Right forelimb (tissue), 1 donor: Measurements from ENCODE around the gene PCDHGB5.
"Not testable (repeated sequence)": the region's sequence is repeated elsewhere in the genome, so short reads cannot be mapped to it uniquely, and the experiment has no call there.

ENCODE experiments used
- DNase-seq: peaks from one replicate; pipeline ENCODE4 v3.0.0-alpha.2; 2018

The PCDHGB5 gene

DNA sequence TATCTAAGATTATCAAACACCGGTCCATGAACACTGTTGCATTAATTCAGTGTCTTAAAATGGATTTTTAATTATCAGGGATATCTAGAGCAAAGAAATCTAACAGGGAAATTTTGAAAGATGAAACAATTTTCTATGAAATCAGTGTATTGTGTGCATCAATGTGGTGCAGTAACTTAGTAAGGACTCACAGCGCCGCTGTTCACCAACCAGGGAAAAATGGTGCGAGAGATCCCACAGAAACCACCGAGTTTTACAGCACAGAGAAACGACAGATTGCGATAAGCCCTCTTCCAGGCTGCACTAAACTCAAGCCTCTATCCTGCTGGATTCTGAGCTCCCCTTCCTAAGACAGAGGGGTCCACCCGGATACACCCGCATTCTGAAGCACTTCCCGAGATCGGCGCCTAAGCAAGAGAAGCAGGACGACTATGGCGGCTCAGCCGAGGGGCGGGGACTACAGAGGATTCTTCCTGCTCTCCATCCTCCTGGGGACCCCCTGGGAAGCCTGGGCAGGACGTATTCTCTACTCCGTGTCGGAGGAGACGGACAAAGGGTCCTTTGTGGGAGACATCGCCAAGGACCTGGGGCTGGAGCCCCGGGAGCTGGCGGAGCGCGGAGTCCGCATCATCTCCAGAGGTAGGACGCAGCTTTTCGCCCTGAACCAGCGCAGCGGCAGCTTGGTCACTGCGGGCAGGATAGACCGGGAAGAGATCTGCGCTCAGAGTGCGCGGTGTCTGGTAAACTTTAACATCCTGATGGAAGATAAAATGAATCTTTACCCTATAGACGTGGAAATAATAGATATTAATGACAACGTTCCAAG lies 15.1 kb upstream of the PCDHGB5 start, which contains the start of gene PCDHGA7:
Gene PCDHGA7 (plus strand): TSS at position 274 of the 826 bp plus-strand sequence. CDS start 158 bp downstream, at position 432.
- DNase-seq = no peak

DNA sequence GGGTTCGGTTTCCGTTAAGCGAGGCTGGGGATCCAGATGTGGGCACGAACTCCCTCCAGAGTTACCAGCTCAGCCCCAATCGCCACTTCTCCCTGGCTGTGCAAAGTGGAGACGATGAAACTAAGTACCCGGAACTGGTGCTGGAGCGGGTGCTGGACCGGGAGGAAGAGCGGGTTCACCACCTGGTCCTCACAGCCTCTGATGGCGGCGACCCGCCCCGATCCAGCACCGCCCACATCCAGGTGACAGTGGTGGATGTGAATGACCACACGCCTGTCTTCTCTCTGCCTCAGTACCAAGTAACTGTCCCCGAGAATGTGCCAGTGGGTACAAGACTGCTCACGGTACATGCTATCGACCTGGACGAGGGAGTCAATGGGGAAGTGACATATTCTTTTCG lies 14.4 kb upstream of the PCDHGB5 start:
- DNase-seq = no peak

DNA sequence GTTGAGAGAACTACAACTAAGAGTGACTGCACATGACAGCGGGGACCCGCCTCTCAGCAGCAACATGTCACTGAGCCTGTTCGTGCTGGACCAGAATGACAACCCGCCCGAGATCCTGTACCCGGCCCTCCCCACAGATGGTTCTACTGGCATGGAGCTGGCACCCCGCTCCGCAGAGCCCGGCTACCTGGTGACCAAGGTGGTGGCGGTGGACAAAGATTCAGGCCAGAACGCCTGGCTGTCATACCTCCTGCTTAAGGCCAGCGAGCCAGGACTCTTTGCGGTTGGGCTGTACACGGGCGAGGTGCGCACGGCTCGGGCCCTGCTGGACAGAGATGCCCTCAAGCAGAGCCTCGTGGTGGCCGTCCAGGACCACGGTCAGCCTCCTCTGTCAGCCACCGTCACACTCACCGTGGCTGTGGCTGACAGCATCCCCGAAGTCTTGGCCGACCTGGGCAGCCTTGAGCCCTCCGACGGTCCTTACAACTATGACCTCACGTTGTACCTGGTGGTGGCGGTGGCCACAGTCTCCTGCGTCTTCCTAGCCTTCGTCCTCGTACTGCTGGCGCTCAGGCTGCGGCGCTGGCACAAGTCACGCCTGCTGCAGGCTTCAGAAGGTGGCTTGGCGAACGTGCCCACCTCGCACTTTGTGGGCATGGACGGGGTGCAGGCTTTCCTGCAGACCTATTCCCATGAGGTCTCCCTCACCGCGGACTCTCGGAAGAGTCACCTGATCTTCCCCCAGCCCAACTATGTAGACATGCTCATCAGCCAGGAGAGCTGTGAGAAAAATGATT lies 13.1 kb upstream of the PCDHGB5 start:
- DNase-seq = no peak

DNA sequence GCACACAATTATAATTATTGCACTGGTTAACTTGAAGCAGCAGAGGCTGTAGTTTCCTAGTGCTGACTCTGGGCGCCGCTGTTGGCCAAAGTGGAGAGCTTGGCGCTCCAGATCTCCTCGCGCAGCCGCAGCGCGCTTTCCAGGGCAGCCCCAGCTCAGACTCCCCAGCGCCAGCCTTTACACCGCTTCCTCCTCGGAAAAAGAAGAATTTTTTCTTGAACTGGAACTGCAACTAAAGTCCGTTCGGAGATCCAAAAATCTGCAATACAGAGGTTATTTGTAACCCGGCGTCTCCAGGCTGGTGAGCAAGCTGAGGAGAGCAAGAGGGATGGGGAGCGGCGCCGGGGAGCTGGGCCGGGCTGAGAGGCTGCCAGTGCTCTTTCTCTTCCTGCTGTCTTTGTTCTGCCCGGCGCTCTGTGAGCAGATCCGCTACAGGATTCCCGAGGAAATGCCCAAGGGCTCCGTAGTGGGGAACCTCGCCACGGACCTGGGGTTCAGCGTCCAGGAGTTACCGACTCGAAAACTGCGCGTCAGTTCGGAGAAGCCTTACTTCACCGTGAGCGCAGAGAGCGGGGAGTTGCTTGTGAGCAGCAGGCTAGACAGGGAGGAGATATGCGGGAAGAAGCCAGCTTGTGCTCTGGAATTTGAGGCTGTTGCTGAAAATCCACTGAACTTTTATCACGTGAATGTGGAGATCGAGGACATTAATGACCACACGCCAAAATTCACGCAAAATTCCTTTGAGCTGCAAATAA lies 10.0 kb upstream of the PCDHGB5 start, which contains the start of gene PCDHGB4:
Gene PCDHGB4 (plus strand): TSS at position 142 of the 755 bp plus-strand sequence. CDS start 187 bp downstream, at position 329.
- not testable (repeated sequence) for DNase-seq

DNA sequence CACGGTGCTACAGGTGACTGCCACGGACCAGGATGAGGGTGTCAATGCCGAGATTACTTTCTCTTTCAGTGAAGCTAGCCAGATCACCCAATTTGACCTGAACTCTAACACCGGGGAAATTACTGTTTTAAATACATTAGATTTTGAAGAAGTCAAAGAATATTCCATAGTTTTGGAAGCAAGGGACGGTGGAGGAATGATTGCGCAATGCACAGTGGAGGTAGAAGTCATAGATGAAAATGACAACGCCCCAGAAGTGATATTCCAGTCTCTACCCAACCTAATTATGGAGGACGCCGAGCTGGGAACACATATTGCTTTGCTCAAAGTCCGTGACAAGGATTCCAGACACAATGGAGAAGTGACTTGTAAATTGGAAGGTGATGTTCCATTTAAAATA lies 9.1 kb upstream of the PCDHGB5 start:
- no peak for DNase-seq

DNA sequence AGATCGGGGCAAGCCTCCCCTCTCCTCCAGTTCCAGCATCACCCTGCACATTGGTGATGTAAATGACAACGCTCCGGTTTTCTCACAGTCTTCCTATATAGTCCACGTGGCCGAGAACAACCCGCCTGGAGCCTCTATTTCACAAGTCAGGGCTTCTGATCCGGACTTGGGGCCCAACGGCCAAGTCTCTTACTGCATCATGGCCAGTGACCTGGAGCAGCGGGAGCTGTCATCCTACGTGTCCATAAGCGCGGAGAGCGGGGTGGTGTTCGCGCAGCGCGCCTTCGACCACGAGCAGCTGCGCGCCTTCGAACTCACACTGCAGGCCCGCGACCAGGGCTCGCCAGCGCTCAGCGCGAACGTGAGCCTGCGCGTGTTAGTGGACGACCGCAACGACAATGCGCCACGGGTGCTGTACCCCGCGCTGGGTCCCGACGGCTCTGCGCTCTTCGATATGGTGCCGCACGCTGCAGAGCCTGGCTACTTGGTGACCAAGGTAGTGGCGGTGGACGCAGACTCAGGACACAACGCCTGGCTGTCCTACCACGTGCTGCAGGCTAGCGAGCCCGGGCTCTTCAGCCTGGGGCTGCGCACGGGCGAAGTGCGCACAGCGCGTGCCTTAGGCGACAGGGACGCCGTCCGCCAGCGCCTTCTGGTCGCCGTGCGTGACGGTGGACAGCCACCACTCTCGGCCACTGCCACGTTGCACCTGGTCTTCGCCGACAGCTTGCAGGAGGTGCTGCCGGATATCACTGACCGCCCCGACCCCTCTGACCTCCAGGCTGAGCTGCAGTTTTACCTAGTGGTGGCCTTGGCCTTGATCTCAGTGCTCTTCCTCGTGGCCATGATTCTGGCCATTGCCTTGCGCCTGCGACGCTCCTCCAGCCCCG lies 8.3 kb upstream of the PCDHGB5 start:
- DNase-seq = no peak

DNA sequence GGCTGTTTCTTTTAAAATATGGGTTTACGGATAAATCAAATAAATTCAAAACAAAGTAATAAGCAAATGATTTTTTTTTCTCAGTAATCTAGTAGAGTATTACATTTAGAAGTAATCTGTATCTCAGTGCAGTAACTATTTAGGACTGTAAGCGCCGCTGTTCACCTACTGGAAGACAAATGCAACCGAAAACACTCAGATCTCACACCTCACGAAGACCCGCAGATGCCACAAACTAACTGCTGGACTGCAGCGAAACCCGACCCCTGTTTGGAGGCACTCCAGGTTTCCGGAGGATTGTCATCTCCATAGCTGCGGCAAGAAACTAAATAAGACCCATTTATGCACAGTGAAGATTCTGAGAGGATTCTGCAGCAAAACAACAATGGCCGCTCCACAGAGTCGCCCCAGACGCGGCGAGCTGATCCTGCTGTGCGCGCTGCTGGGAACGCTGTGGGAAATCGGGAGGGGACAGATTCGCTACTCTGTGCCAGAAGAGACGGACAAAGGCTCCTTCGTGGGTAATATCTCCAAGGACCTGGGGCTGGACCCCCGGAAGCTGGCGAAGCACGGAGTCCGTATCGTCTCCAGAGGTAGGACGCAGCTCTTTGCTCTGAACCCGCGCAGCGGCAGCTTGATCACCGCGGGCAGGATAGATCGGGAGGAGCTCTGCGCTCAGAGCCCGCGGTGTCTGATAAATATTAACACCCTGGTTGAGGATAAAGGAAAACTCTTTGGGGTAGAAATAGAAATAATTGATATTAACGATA lies 5.1 kb upstream of the PCDHGB5 start, which contains the start of gene PCDHGA8:
Gene PCDHGA8 (plus strand): TSS at position 205 of the 770 bp plus-strand sequence. CDS start 181 bp downstream, at position 386.
- DNase-seq = no peak

DNA sequence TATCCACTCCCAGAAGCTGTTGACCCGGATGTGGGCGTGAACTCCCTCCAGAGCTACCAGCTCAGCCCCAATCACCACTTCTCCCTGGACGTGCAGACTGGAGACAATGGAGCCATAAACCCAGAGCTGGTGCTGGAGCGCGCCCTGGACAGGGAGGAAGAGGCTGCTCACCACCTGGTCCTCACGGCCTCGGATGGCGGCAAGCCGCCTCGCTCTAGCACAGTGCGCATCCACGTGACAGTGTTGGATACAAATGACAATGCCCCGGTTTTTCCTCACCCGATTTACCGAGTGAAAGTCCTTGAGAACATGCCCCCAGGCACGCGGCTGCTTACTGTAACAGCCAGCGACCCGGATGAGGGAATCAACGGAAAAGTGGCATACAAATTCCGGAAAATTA lies 4.5 kb upstream of the PCDHGB5 start:
- no peak for DNase-seq

DNA sequence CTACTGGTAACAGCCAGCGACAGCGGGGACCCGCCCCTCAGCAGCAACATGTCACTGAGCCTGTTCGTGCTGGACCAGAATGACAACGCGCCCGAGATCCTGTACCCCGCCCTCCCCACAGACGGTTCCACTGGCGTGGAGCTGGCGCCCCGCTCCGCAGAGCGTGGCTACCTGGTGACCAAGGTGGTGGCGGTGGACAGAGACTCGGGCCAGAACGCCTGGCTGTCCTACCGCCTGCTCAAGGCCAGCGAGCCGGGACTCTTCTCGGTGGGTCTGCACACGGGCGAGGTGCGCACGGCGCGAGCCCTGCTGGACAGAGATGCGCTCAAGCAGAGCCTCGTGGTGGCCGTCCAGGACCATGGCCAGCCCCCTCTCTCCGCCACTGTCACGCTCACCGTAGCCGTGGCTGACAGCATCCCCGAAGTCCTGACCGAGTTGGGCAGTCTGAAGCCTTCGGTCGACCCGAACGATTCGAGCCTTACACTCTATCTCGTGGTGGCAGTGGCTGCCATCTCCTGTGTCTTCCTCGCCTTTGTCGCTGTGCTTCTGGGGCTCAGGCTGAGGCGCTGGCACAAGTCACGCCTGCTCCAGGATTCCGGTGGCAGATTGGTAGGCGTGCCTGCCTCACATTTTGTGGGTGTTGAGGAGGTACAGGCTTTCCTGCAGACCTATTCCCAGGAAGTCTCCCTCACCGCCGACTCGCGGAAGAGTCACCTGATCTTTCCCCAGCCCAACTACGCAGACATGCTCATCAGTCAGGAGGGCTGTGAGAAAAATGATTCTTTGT lies 3.2 kb upstream of the PCDHGB5 start:
- DNase-seq = not testable (repeated sequence)

DNA sequence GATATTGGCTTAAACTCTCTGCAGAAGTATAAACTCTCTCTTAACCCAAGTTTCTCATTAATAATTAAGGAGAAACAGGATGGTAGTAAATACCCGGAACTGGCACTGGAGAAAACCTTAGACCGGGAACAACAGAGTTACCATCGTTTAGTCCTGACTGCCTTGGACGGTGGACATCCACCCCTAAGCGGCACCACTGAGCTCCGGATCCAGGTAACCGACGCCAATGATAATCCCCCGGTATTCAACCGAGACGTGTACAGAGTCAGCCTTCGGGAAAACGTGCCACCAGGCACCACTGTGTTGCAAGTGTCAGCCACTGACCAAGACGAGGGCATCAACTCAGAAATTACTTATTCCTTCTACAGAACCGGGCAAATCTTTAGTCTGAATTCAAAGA lies 861 bp downstream of the PCDHGB5 start:
- no peak for DNase-seq

DNA sequence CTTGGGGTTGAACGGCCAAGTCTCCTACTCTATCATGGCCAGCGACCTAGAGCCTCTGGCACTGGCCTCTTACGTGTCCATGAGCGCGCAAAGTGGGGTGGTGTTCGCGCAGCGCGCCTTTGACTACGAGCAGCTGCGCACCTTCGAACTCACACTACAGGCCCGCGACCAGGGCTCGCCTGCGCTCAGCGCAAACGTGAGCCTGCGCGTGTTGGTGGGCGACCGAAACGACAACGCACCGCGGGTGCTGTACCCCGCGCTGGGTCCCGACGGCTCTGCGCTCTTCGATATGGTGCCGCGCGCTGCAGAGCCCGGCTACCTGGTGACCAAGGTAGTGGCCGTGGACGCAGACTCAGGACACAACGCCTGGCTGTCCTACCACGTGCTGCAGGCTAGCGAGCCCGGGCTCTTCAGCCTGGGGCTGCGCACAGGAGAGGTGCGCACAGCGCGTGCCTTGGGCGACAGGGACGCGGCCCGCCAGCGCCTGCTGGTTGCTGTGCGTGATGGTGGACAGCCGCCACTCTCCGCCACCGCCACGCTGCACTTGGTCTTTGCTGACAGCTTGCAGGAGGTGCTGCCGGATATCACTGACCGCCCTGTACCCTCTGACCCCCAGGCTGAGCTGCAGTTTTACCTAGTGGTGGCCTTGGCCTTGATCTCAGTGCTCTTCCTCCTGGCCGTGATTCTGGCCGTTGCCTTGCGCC lies 2.0 kb downstream of the PCDHGB5 start:
- DNase-seq = no peak

DNA sequence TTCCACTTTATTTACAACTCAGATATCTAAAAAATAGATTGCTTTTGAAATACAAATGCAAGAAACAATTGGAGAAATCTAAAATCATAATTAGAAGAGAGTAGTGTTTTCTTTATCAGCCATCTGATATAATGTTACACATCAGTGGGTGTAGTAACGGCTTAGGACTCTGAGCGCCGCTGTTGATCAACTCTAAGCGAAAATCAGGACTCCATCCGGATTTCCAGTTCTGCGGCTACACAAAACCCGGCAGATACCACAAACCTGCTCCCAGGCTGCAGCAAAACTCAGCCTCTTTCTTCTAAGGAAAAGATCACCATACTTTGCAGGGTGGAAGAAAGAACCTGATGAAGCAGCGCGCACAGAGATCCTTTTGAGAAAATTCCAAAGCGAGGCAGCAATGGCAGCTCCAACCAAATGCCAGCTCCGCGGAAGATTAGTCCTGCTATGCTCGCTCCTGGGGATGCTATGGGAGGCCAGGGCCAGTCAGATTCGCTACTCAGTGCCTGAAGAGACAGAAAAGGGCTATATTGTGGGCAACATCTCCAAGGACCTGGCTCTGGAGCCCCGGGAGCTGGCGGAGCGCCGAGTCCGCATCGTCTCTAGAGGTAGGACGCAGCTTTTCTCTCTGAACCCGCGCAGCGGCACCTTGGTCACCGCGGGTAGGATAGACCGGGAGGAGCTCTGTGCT lies 5.0 kb downstream of the PCDHGB5 start, which contains the start of gene PCDHGA9:
Gene PCDHGA9 (plus strand): TSS at position 226 of the 691 bp plus-strand sequence. CDS start 175 bp downstream, at position 401.
- no peak for DNase-seq

DNA sequence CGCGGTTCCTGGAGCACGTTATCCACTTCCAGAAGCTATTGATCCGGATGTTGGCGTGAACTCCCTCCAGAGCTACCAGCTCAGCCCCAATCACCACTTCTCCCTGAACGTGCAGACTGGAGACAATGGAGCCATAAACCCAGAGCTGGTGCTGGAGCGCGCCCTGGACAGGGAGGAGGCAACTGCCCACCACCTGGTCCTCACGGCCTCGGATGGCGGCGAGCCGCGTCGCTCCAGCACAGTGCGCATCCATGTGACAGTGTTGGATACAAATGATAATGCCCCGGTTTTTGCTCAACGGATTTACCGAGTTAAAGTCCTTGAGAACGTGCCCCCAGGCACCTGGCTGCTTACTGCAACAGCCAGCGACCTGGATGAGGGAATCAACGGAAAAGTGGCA lies 5.6 kb downstream of the PCDHGB5 start:
- no peak for DNase-seq

DNA sequence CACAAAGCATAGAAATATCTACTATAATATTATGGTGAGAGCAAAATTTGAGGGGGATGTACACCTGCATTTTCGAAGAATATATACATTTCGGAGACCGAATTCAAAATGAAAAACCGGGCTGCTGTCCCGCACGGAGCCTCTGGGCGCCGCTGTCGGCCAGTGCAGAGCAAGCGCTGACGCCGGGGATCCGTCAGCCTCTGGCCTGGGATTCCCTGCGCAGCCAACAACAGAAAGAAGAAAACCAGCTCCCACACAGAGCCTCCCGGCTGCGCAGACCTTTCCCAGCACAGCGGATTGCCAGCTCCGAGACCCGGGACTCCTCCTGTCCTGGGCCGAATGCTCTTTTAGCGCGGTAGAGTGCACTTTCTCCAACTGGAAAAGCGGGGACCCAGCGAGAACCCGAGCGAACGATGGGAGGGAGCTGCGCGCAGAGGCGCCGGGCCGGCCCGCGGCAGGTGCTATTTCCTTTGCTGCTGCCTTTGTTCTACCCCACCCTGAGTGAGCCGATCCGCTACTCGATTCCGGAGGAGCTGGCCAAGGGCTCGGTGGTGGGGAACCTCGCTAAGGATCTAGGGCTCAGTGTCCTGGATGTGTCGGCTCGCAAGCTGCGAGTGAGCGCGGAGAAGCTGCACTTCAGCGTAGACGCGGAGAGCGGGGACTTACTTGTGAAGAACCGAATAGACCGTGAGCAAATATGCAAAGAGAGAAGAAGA lies 10.2 kb downstream of the PCDHGB5 start, which contains the start of gene PCDHGB6:
Gene PCDHGB6 (plus strand): TSS at position 232 of the 716 bp plus-strand sequence. CDS start 182 bp downstream, at position 414.
- not testable (repeated sequence) for DNase-seq

DNA sequence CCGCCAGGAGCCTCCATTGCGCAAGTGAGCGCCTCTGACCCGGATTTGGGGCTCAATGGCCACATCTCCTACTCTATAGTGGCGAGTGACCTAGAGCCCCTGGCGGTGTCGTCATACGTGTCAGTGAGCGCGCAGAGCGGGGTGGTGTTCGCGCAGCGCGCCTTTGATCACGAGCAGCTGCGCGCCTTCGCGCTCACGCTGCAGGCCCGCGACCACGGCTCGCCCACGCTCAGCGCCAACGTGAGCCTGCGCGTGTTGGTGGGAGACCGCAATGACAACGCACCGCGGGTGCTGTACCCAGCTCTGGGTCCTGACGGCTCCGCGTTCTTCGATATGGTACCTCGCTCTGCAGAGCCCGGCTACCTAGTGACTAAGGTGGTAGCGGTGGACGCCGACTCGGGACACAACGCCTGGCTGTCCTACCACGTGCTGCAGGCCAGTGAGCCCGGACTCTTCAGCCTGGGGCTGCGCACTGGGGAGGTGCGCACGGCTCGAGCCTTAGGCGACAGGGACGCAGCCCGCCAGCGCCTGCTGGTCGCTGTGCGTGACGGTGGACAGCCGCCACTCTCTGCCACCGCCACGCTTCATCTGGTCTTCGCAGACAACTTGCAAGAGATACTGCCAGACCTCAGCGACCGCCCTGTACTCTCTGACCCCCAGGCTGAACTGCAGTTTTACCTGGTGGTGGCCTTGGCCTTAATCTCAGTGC lies 12.0 kb downstream of the PCDHGB5 start:
- DNase-seq = no peak

DNA sequence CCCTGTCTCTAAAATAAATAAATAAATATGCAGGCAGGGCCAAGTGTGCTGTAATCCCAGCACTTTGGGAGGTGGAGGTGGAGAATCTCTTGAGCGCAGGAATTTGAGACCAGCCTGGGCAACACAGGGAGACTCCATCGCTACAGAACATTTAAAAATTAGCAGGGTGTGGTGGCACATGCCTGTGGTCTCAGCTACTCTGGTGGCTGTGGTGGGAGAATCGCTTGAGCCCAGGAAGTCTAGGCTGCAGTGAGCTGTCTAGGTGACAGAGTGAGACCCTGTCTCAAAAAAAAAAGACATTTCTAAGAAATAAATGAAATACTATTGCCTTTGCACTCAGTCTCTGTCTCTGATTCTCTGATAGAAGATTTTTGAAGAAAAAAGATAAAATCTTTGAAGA lies 13.8 kb downstream of the PCDHGB5 start:
- DNase-seq = no peak
